NCI-H2107 (cell line): ENCODE measurements around the gene FLT3LG.
"Not testable (repeated sequence)": the region's sequence is repeated elsewhere in the genome, so short reads cannot be mapped to it uniquely, and the experiment has no call there.

ENCODE experiments used
- DNase-seq: peaks from one replicate; lab custom pipeline; 2025; lab: John Stamatoyannopoulos, UW

Gene FLT3LG

GRCh38 chr19:49441210-49441959, 32.6 kb upstream of the FLT3LG start, which contains the start of gene SLC17A7:
Gene SLC17A7, minus strand, starts transcription at chr19:49441527. Its CDS starts 148 bp downstream, at chr19:49441379.
- no peak for DNase-seq

- DNase-seq: no peak
These were observed 32.1 kb upstream of the FLT3LG start for GRCh38 chr19:49441960-49442350.

- DNase-seq: no peak
These were observed 31.7 kb upstream of the FLT3LG start for GRCh38 chr19:49442354-49442753.

GRCh38 chr19:49442771-49443365, 31.1 kb upstream of the FLT3LG start:
- DNase-seq: no peak

- peak; percentile 90 for DNase-seq
These were observed 30.5 kb upstream of the FLT3LG start for GRCh38 chr19:49443366-49444099.

GRCh38 chr19:49444100-49444700, 29.8 kb upstream of the FLT3LG start:
- DNase-seq: not testable (repeated sequence)

GRCh38 chr19:49445997-49446396, 28.0 kb upstream of the FLT3LG start:
- no peak for DNase-seq

GRCh38 chr19:49447485-49448431, 26.3 kb upstream of the FLT3LG start:
- no peak for DNase-seq

GRCh38 chr19:49448432-49448786, 25.6 kb upstream of the FLT3LG start:
- DNase-seq: no peak

GRCh38 chr19:49450405-49450804, 23.6 kb upstream of the FLT3LG start:
- DNase-seq: no peak

GRCh38 chr19:49451430-49452181, 22.4 kb upstream of the FLT3LG start, which contains the start of gene PIH1D1:
Gene PIH1D1, minus strand, starts transcription at chr19:49451814. Its CDS starts 240 bp downstream, at chr19:49451574.
- DNase-seq: peak; percentile 93

- peak; percentile 98 for DNase-seq
These were observed 20.8 kb upstream of the FLT3LG start, which contains the start of gene ALDH16A1 for GRCh38 chr19:49453013-49453756. Gene ALDH16A1, plus strand, starts transcription at chr19:49453225. Its CDS starts 107 bp downstream, at chr19:49453332.

- DNase-seq: no peak
These were observed 20.2 kb upstream of the FLT3LG start for GRCh38 chr19:49453757-49454240.

- DNase-seq: no peak
These were observed 18.2 kb upstream of the FLT3LG start for GRCh38 chr19:49455773-49456172.

GRCh38 chr19:49456326-49456725, 17.7 kb upstream of the FLT3LG start:
- DNase-seq: no peak

- DNase-seq: no peak
These were observed 15.5 kb upstream of the FLT3LG start for GRCh38 chr19:49458567-49458903.

GRCh38 chr19:49459388-49459787, 14.6 kb upstream of the FLT3LG start:
- DNase-seq: no peak

- not testable (repeated sequence) for DNase-seq
These were observed 12.9 kb upstream of the FLT3LG start for GRCh38 chr19:49461130-49461529.

- DNase-seq: no peak
These were observed 12.4 kb upstream of the FLT3LG start for GRCh38 chr19:49461656-49462055.

- no peak for DNase-seq
These were observed 11.5 kb upstream of the FLT3LG start for GRCh38 chr19:49462492-49462891.
